Osteoblast (primary cell): ENCODE measurements around the gene SAA2. TPM values are rescaled to one million over a fixed set of nuclear protein-coding genes. Genes with fewer than 3 reads are reported as not detected.
"Not testable (repeated sequence)": the region's sequence is repeated elsewhere in the genome, so short reads cannot be mapped to it uniquely, and the experiment has no call there.

Experiments used
- DNase-seq: peaks from one replicate; pipeline ENCODE4 v3.0.0; 2011; ENCODE audit warnings: low spot score, mixed read lengths; ENCODE audit not compliant: insufficient read length; ENCODE audit errors: missing footprints
- H2AFZ ChIP-seq: 2 replicates; pipeline ENCODE4 v1.6.0; 2011; ENCODE audit warnings: mild to moderate bottlenecking, low read length
- H3K27ac ChIP-seq: 2 replicates; pipeline ENCODE4 v1.5.1; 2011; ENCODE audit warnings: mild to moderate bottlenecking, low read depth, low read length, moderate library complexity
- H3K27me3 ChIP-seq: 2 replicates; pipeline ENCODE4 v1.6.0; 2012; ENCODE audit warnings: mild to moderate bottlenecking, control low read depth, inconsistent platforms, low read length, moderate library complexity; ENCODE audit not compliant: insufficient read depth
- H3K36me3 ChIP-seq: 2 replicates; pipeline ENCODE4 v1.5.1; 2011; ENCODE audit warnings: mild to moderate bottlenecking, low read length, control low read depth, moderate library complexity; ENCODE audit not compliant: insufficient read depth
- H3K4me1 ChIP-seq: 2 replicates; pipeline ENCODE4 v1.5.1; 2011; ENCODE audit warnings: mild to moderate bottlenecking, low read length, control low read depth, moderate library complexity; ENCODE audit not compliant: insufficient read depth
- H3K4me2 ChIP-seq: 2 replicates; pipeline ENCODE4 v1.6.0; 2011; ENCODE audit warnings: mild to moderate bottlenecking, low read length; ENCODE audit not compliant: insufficient read depth
- H3K4me3 ChIP-seq: fragments of 200-600 bp; sonication (generic); 3 replicates; pipeline ENCODE4 v1.5.1; 2012; ENCODE audit warnings: mild to moderate bottlenecking, low read length, inconsistent platforms; ENCODE audit not compliant: insufficient read depth
- H3K79me2 ChIP-seq: 2 replicates; pipeline ENCODE4 v1.6.0; 2012; ENCODE audit warnings: mild to moderate bottlenecking, low read length, control low read depth, inconsistent platforms; ENCODE audit not compliant: insufficient read depth
- H3K9me3 ChIP-seq: 2 replicates; pipeline ENCODE4 v1.5.1; 2011; ENCODE audit warnings: low read depth, low read length, control low read depth
- H4K20me1 ChIP-seq: 2 replicates; pipeline ENCODE4 v1.6.0; 2012; ENCODE audit warnings: mild to moderate bottlenecking, low read length, control low read depth; ENCODE audit not compliant: insufficient read depth
- CTCF ChIP-seq: IDR thresholded peaks from 2 replicates; pipeline ENCODE4 v1.5.1; 2011; ENCODE audit warnings: mild to moderate bottlenecking, low read depth, low read length, moderate library complexity; ENCODE audit errors: extremely low read depth
- total RNA-seq: library from RNA; depleted of rRNA; stranded (reverse); fragments of >200 nt; gene quantifications from 2 replicates; pipeline ENCODE4 v1.2.3, GENCODE V29; 2012

Gene SAA2
- total RNA-seq, 1 donor, result under 0.01 TPM

GRCh38 chr11:18264677-18265555 is 16.4 kb upstream of the SAA2 start:
- no peak for TF ChIP-seq CTCF
- Histone ChIP-seq H2AFZ (no peak overlapping the region), H3K4me2 (no peak overlapping the region), H3K4me1 (no peaks in the 10 kb centered on the region), H3K79me2 (no peaks in the 10 kb centered on the region), H3K4me3 (no peak overlapping the region), H4K20me1 (no peaks in the 10 kb centered on the region), H3K9me3 (no peaks in the 10 kb centered on the region), H3K27me3 (peaks cover 6% of the 10 kb centered on the region), H3K36me3 (no peaks in the 10 kb centered on the region), H3K27ac (no peak overlapping the region)
- DNase-seq, result no peak

GRCh38 chr11:18264035-18264434 is 15.6 kb upstream of the SAA2 start:
- Histone ChIP-seq H3K4me1 (no peaks in the 10 kb centered on the region), H3K27ac (no peak overlapping the region), H3K79me2 (no peaks in the 10 kb centered on the region), H3K36me3 (no peaks in the 10 kb centered on the region), H3K4me2 (no peak overlapping the region), H3K27me3 (peaks cover 6% of the 10 kb centered on the region), H3K9me3 (no peaks in the 10 kb centered on the region), H4K20me1 (no peaks in the 10 kb centered on the region), H2AFZ (no peak overlapping the region), H3K4me3 (no peak overlapping the region)
- DNase-seq, result no peak
- no peak for TF ChIP-seq CTCF

- H2AFZ ChIP-seq, H3K4me1 ChIP-seq, H3K9me3 ChIP-seq, DNase-seq, H3K79me2 ChIP-seq, H3K27me3 ChIP-seq, H3K27ac ChIP-seq, H3K36me3 ChIP-seq, H3K4me3 ChIP-seq, H3K4me2 ChIP-seq, H4K20me1 ChIP-seq: not testable (repeated sequence)
Observed at GRCh38 chr11:18262681-18263350, 14.3 kb upstream of the SAA2 start.

GRCh38 chr11:18261721-18262120 is 13.3 kb upstream of the SAA2 start:
- no peak overlapping the region for H3K27ac ChIP-seq
- H3K27me3 ChIP-seq, result peaks cover 7% of the 10 kb centered on the region
- H3K4me2 ChIP-seq, result no peak overlapping the region
- H3K4me1 ChIP-seq, result no peaks in the 10 kb centered on the region
- H3K79me2 ChIP-seq, result no peaks in the 10 kb centered on the region
- no peak overlapping the region for H3K4me3 ChIP-seq
- no peak for TF ChIP-seq CTCF
- DNase-seq, result no peak
- H2AFZ ChIP-seq, result no peak overlapping the region
- H4K20me1 ChIP-seq, result no peaks in the 10 kb centered on the region
- no peaks in the 10 kb centered on the region for H3K36me3 ChIP-seq
- no peaks in the 10 kb centered on the region for H3K9me3 ChIP-seq
